ENCODE results near the gene ZNF438. TPM values are rescaled to one million over a fixed set of nuclear protein-coding genes. Genes with fewer than 3 reads are reported as not detected.
A peak's percentile ranks its signal among the peaks of the same experiment; 100 is the strongest.
"Not testable (repeated sequence)": the region's sequence is repeated elsewhere in the genome, so short reads cannot be mapped to it uniquely, and the experiment has no call there.

The ZNF438 gene
- total RNA-seq, 4 donors from 2014 or later, result 10.3 to 14.6 (median 13.6) TPM

DNA sequence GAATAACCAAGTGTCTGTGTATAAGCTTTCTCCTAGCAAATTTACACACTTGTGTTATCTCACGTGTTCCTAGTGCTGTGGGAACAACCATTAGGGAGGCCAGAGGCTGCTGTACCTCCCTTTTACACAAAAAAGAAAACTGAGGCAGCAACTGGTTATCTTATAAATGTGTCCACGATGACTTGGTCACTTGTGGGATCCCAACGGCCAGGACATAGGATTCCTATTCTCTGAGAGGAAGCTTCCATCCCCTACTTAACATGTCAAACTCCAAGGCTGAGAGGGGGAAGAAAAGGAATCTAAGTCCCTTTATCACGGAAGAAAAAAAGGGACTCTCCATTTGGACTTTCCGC, 484 bp downstream of the ZNF438 start:
- H3K27me3 ChIP-seq, result no peaks in the 10 kb centered on the region
- no peaks in the 10 kb centered on the region for H3K36me3 ChIP-seq
- 4 to 6% methylated on average over 3 to 4 of the region's 5 CpGs for WGBS, 2 donors (ENCODE audit: low coverage in 1 of 2)
- peak overlapping the region; percentile 97 to 100 (median 100) for H3K27ac ChIP-seq
- peaks cover 0 to 50% (median 8%) of the 10 kb centered on the region in 3 donors for H3K4me1 ChIP-seq
- TF ChIP-seq EP300 (IDR thresholded peaks at IDR 0.05), result no peak
- TF ChIP-seq POLR2A (IDR thresholded peaks at IDR 0.05), result no peak
- TF ChIP-seq, protein P1, sequence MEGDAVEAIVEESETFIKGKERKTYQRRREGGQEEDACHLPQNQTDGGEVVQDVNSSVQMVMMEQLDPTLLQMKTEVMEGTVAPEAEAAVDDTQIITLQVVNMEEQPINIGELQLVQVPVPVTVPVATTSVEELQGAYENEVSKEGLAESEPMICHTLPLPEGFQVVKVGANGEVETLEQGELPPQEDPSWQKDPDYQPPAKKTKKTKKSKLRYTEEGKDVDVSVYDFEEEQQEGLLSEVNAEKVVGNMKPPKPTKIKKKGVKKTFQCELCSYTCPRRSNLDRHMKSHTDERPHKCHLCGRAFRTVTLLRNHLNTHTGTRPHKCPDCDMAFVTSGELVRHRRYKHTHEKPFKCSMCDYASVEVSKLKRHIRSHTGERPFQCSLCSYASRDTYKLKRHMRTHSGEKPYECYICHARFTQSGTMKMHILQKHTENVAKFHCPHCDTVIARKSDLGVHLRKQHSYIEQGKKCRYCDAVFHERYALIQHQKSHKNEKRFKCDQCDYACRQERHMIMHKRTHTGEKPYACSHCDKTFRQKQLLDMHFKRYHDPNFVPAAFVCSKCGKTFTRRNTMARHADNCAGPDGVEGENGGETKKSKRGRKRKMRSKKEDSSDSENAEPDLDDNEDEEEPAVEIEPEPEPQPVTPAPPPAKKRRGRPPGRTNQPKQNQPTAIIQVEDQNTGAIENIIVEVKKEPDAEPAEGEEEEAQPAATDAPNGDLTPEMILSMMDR (IDR thresholded peaks at IDR 0.05), result no peak
- no peak for TF ChIP-seq POLR2AphosphoS5 (IDR thresholded peaks at IDR 0.05)
- H3K9me3 ChIP-seq, result no peaks in the 10 kb centered on the region
- no peak for ATAC-seq
- H3K4me3 ChIP-seq, result peak overlapping the region; percentile 54 to 77

DNA sequence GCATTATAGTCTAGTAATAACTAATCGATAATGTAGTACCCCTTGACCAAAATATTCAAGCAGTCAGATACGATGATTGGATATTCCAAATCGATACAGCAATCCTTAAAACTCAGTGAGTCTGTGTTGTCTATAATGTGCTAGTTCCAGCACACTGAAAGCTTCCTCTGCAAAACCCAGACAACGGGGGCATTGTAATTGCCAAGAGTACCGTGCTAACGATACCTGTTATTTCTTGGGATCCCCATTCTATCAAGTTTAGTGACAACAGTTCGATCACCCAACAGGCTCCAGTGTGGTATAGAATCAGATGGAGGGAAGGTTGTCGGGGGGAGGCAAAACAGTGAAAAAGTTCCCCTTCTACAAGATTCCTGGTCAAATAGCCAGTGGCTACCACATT, 865 bp downstream of the ZNF438 start:
- no peaks in the 10 kb centered on the region for H3K27me3 ChIP-seq
- peaks cover 0 to 50% (median 8%) of the 10 kb centered on the region in 3 donors for H3K4me1 ChIP-seq
- ATAC-seq, result no peak
- H3K9me3 ChIP-seq, result no peaks in the 10 kb centered on the region
- H3K4me3 ChIP-seq, result peak overlapping the region; percentile 54 to 77
- WGBS, 2 donors (ENCODE audit: low coverage in 1 of 2), result 79 to 80% methylated on average over 6 to 7 of the region's 8 CpGs
- H3K27ac ChIP-seq, result peak overlapping the region; percentile 97 to 100 (median 100)
- TF ChIP-seq, protein P1 (IDR thresholded peaks at IDR 0.05), result no peak
- TF ChIP-seq POLR2AphosphoS5 (IDR thresholded peaks at IDR 0.05) (no peak), EP300 (IDR thresholded peaks at IDR 0.05) (no peak), POLR2A (IDR thresholded peaks at IDR 0.05) (no peak)
- H3K36me3 ChIP-seq, result no peaks in the 10 kb centered on the region

DNA sequence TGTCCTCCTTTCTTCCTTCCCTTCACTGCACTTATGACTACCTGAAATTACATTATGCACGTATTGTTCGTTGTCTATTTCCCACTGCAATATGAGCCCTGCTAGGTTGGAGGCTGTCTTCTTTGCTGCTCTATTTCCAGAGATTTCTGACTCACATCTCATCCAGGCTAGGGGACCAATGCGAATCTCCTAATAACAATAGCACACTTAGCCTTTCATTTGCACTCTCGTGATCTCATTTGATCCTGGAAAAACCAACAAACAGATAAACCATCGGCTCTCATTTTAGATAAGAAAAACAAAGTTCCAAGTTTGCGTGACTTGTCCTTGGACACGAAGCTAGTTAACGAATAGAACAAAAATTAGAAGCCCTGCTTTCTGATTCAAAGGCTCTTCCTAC, 1.4 kb downstream of the ZNF438 start:
- H3K27me3 ChIP-seq, result no peaks in the 10 kb centered on the region
- no peaks in the 10 kb centered on the region for H3K9me3 ChIP-seq
- peak overlapping the region; percentile 97 to 100 (median 100) for H3K27ac ChIP-seq
- no peak for ATAC-seq
- WGBS, 2 donors (ENCODE audit: low coverage in 1 of 2), result 63 to 81% methylated on average over 6 to 7 of the region's 8 CpGs
- peaks cover 0 to 54% (median 10%) of the 10 kb centered on the region in 3 donors for H3K4me1 ChIP-seq
- TF ChIP-seq POLR2A (IDR thresholded peaks at IDR 0.05), result no peak
- no peak for TF ChIP-seq EP300 (IDR thresholded peaks at IDR 0.05)
- no peak for TF ChIP-seq POLR2AphosphoS5 (IDR thresholded peaks at IDR 0.05)
- TF ChIP-seq, protein P1 (IDR thresholded peaks at IDR 0.05), result no peak
- no peak overlapping the region for H3K4me3 ChIP-seq
- no peaks in the 10 kb centered on the region for H3K36me3 ChIP-seq

DNA sequence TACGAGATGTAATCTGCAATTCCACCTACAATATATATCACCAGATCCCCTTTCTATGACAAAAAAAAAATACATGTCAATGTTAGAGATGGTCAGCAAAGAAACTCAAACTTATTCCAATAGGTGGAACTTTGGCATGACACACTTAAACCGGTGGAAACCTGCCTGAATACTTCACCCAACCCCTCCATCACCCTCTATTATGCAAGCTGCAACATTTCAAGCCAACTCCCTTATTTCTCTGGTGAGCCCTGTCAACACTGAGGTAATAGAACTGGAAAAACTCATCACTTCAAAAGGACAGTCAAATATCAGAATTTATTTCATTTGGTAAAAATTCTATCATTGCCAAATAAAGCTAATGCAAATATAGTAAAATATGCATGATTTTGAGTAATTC, 3.6 kb downstream of the ZNF438 start:
- TF ChIP-seq, protein P1 (IDR thresholded peaks at IDR 0.05), result no peak
- TF ChIP-seq POLR2AphosphoS5 (IDR thresholded peaks at IDR 0.05) (no peak), EP300 (IDR thresholded peaks at IDR 0.05) (no peak), POLR2A (IDR thresholded peaks at IDR 0.05) (no peak)
- ATAC-seq, result no peak
- 57 to 63% methylated on average over 1 to 2 of the region's 2 CpGs for WGBS, 2 donors (ENCODE audit: low coverage in 1 of 2)
- Histone ChIP-seq H3K27ac (peak overlapping the region in 1 of 4 donors; percentile 26), H3K27me3 (no peaks in the 10 kb centered on the region), H3K4me1 (peaks cover 0 to 50% (median 12%) of the 10 kb centered on the region in 3 donors), H3K4me3 (no peak overlapping the region), H3K9me3 (no peaks in the 10 kb centered on the region), H3K36me3 (no peaks in the 10 kb centered on the region)

DNA sequence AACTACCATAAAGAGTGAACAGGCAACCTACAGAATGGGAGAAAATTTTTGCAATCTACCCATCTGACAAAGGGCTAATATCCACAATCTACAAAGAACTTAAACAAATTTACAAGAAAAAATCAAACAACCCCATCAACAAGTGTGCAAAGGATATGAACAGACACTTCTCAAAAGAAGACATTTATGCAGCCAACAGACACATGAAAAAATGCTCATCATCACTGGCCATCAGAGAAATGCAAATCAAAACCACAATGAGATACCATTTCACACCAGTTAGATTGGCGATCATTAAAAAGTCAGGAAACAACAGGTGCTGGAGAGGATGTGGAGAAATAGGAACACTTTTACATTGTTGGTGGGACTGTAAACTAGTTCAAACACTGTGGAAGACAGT, 5.4 kb downstream of the ZNF438 start:
- H3K27ac ChIP-seq, H3K4me3 ChIP-seq, H3K36me3 ChIP-seq, ATAC-seq, H3K27me3 ChIP-seq, H3K9me3 ChIP-seq: not testable (repeated sequence)
- peaks cover 0 to 41% (median 12%) of the 10 kb centered on the region in 3 donors for H3K4me1 ChIP-seq
- WGBS, 2 donors (ENCODE audit: low coverage in 1 of 2), result 83 to 100% methylated on average over 1 of the region's 1 CpG
